ENCODE data around the gene MAU2.

MAU2 gene, protein sequence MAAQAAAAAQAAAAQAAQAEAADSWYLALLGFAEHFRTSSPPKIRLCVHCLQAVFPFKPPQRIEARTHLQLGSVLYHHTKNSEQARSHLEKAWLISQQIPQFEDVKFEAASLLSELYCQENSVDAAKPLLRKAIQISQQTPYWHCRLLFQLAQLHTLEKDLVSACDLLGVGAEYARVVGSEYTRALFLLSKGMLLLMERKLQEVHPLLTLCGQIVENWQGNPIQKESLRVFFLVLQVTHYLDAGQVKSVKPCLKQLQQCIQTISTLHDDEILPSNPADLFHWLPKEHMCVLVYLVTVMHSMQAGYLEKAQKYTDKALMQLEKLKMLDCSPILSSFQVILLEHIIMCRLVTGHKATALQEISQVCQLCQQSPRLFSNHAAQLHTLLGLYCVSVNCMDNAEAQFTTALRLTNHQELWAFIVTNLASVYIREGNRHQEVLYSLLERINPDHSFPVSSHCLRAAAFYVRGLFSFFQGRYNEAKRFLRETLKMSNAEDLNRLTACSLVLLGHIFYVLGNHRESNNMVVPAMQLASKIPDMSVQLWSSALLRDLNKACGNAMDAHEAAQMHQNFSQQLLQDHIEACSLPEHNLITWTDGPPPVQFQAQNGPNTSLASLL

DNA sequence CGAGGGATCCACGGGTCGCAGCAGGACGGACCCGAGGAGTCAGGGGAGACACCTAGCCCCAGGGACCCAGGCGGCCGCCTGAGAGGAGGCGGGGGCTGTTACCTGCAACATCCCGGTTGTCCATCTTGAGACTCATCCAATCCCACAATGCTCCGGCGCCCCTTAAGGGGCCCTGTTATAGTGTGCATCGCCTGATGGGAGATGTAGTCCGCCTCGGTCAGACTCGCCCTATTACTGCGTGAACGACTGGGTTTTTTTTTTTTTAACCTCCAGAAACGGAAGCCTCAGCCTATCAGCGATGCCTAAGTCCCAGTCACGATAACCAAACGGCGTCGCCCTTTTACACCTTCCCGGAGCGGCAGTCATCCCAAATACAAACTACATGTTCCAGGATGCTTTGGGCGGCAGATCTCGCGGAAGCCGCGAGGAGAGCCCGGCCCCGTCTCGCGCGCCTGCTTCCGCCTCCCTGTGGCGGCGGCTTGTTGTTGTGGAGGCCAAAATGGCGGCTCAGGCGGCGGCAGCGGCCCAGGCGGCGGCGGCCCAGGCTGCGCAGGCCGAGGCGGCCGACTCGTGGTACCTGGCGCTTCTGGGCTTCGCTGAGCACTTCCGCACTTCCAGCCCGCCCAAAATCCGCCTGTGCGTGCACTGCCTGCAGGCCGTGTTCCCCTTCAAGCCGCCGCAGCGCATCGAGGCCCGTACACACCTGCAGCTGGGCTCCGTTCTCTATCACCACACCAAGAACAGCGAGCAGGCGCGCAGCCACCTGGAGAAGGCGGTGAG, at the start of gene MAU2, which contains the start of gene SUGP1:
MAU2 (plus strand) TSS at position 469 of the 780 bp plus-strand sequence; CDS start at position 500, 31 bp downstream.
SUGP1 (minus strand) TSS at position 149 of the 780 bp plus-strand sequence; CDS start at position 136, 13 bp downstream.
- FAIRE-seq: peak; percentile 85
- DNase-seq (ENCODE audit: extremely low spot score, insufficient read length, low read depth): peak; percentile 92

DNA sequence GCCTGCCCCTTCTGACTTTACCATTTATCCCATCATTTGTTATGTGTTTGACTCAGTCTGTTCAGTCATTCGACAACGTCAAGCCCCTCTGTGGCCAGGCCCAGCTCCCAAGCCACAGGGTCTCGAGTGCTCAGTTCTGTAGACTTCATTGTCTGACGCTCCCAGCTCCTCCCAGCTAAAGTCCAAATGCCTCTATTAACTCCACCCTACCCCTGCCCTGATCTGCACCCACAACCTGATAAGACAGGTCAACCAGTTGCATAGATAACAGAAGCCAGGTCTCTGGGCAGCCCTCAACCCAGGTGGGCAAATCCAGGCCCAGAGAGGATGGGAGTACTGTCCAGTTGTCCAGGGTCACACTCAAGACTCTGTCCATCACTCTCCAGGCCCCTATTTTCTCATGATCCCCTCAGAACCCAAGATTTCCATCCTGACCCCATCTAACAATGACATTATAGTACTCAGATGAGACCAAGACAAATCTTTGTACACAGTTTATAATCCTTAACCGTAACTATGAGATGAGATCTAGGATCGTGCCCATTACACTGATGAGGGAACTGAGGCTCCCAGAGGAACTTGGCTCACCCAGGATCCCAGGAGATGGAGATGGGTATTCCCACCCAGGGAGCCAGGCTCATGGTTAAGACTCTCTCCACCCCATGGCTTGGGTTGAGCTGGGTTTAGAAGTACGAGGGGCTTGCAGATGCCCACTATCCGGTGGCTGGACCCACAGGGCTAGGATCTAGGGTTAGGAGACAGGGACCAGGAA, 48.6 kb upstream of the MAU2 start:
- DNase-seq (ENCODE audit: extremely low spot score, insufficient read length, low read depth): no peak
- FAIRE-seq: no peak

DNA sequence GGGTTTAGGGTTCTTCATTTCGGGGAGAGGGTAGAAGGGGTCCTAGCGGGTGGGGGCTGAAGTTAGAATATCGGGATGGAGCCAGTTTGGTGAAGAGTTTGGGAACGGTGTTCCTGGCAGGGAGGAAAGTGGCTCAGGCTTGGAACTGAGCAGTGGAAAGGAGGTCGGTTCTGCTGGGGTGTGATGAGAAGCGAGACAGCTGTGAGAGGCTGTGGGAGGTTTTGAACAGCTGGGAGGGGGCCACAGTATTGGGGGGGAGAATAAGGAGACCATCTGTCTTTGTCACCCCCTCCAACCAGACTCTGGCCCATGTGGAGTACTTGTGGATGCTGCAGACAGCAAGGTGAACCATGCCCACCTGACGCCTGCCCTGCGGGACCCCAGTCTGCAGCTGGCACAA, 46.5 kb upstream of the MAU2 start:
- FAIRE-seq (no peak), DNase-seq (ENCODE audit: extremely low spot score, insufficient read length, low read depth) (no peak)

DNA sequence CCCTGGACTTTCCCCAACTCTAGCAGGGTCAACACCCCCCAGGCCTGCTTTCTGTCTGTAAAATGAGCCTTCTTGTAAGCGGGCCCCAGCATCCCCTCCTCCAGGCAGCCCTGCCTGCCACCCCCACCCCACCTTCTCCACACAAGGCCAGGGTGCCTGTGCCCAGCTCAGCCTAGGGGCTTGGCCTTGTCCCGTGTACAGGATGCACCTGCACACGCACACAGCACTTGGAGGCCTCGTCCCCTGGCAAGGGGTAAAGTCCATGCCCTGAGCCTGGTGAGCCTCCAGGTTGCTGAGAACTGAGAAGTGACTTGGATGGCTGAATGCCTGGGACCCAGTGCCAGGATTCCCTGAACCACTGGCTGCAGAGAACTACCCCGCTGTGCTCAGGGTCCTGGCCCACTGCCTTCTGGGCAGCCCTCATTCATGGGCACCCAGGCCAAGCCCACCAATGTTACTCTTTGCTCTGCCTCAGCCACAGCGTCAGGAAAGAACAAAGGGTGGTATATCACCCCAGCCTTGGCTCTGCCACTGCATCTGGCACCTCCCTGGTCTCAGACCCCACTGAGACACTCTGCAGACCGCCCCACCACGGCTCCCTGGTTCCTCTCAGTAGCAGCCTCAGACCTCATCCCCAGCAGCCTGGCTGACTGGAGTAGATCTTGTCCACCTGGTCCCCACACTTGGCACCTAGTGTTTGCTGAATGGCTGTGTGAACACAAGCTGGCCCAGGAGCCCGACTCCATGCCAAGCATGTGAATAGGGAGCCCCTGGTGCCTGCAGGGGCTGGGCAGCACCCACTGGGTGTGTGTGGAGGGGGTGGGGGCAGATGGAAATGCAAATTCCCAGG, 45.7 kb upstream of the MAU2 start:
- FAIRE-seq: no peak

DNA sequence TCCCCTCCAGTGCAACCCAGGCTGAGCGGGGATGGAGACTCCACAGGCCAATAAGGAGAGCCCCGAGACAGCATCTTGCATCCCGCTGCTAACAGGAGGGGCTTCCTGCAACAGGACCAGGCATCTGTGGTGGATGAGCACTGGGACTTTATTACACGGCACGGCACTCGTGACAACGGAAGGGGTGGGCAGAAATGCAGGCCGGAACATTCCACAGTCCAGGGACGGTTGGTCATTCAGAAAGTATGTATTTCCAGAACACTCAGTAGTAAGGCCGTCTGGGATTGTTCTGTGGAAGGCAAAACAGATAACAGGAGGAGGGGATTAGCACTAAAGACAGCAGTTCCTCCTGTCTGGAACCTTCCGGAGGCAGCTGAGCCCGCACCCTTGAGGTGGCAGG, 44.2 kb upstream of the MAU2 start:
- DNase-seq (ENCODE audit: extremely low spot score, insufficient read length, low read depth) (no peak), FAIRE-seq (no peak)

More for the DNA sequence above, 45.7 kb upstream of the MAU2 start:
- DNase-seq (ENCODE audit: extremely low spot score, insufficient read length, low read depth): no peak

DNA sequence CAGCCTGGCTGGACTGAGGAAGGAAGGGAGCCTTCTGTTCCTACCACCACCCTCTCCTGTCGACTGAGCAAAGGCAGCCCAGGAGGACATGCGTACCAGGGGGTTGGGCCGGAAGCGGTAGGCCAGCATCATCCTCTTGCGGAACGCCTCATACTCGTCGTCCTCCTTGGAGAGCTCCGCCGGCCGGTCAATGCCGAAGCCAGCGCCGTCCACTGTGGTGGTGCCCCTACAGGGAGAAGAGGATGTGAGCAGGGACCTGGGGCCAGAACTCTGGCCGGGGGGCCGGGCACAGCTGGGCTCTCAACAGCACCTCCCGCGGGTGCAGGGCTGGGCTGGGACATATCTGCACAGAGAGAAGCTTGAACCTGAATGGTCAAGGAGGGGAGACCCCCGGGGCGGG, 43.8 kb upstream of the MAU2 start:
- no peak for FAIRE-seq
- DNase-seq (ENCODE audit: extremely low spot score, insufficient read length, low read depth): no peak

DNA sequence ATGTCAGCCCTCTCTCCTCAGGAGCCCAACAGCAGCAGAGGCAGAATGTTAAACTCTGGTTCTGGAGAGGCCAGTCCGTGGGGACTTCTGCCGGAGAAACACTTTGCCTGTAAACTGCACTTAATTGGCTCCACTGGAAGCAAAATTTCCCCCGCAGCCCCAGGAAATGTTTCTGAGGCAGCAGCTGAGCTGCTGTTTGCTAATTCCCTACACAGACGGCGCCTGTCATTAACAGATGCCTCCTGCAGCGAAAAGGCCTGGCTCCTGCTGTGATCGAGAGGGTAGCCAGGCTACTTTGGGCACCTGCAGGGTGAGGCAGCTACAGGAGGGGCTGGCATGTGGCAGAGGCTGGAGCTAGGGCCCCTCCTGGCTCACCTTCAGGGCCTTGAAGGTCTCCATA, 42.3 kb upstream of the MAU2 start:
- FAIRE-seq (no peak), DNase-seq (ENCODE audit: extremely low spot score, insufficient read length, low read depth) (no peak)

DNA sequence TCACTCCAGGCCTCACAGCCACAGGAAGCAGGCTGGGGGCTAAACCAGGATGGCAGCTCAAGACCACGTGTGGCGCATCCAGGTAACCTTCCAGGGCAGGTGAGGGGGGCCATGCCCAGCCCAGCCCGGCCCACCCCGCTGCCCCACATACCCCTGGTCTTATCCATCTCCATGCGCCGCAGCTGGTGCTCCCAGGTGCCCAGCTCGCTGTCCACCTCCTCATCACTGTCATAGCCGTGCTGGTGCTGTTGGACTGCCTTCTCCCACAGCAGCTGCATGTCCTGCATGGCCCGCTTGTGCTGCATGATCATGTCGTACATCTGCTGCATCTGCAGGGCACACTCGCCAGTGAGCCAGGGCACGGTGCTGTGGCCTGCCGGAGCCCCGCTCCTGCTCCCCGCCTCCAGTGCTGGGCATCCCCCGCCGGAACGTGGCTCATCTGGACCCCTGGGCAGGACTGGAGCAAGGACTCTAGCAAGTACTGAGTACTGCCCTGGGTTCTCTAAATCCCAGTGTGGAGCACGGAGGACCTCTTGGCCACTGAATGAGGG, 41.5 kb upstream of the MAU2 start:
- DNase-seq (ENCODE audit: extremely low spot score, insufficient read length, low read depth) (no peak), FAIRE-seq (no peak)

DNA sequence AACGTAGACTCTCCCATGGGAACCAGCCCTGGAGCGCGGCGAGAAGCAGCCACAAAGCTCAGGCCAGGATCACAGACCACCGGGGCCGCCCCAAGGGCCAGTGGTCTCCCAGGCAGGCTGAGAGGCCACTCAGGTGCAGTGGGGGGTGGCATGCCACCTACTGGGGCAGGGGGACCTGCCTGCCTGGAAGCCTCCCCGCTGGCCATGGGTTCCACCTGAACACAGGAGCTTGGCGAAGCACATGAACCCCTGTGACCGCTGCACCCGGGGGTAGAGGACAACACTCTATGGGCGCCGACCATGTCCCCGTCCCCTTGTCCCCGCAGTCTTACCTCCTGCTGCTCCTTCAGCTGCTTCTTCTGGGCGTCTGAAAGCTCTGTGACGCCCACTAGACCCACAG, 40.8 kb upstream of the MAU2 start:
- no peak for DNase-seq (ENCODE audit: extremely low spot score, insufficient read length, low read depth)
- no peak for FAIRE-seq

DNA sequence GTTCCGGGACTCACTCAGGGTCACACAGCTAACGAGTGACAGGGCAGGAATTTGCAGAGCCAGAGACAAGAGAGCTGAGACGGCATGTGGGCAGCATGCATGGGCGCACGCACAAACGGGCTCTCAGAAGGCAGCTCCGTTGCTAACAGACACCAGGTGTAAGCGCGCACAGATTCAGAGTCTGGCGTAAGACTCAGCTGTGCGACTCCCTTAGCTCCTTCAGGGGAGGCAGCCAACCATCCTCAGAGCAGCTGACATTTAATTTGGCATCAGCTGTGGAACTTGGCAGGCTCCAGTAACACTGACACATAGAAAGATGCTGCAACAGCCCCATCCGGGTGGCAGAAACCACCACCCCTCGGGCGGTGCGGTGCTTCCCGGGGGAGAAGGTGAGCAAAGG, 40.1 kb upstream of the MAU2 start:
- no peak for DNase-seq (ENCODE audit: extremely low spot score, insufficient read length, low read depth)

DNA sequence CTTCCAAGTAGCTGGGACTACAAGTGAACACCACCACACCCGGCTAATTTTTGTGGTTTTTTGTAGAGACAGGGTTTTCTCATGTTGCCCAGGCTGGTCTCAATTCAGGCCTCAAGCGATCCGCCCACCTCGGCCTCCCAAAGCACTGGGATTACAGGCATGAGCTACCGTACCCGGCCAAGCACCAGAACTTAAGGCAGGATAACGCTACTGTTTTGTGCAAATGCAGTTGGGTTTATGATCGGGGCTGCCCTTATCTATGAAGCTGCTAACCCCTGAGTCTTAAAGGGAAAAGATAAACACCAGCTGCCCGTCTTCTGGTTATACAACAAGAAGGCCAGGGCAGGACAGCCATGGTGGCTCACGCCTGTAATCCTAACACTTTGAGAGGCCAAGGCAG, 34.9 kb upstream of the MAU2 start:
- DNase-seq (ENCODE audit: extremely low spot score, insufficient read length, low read depth): no peak
- no peak for FAIRE-seq

More for the DNA sequence above, 40.1 kb upstream of the MAU2 start:
- no peak for FAIRE-seq

DNA sequence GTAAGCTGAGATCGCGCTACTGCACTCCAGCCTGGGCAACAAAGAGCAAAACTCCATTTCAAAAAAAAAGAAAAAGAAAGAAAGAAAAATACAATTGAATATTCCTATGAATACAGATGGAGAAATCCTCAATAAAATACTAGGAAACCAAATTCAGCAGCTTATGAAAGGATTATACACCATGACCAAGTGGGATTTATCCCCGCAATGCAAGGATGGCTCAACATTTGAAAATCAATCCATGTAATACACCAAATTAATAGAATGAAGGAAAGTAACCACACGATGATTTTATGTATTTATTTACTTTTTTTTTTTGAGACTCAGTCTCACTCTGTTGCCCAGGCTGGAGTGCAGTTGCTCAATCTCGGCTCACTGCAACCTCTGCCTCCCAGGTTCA, 28.0 kb upstream of the MAU2 start:
- DNase-seq (ENCODE audit: extremely low spot score, insufficient read length, low read depth) (no peak), FAIRE-seq (no peak)

DNA sequence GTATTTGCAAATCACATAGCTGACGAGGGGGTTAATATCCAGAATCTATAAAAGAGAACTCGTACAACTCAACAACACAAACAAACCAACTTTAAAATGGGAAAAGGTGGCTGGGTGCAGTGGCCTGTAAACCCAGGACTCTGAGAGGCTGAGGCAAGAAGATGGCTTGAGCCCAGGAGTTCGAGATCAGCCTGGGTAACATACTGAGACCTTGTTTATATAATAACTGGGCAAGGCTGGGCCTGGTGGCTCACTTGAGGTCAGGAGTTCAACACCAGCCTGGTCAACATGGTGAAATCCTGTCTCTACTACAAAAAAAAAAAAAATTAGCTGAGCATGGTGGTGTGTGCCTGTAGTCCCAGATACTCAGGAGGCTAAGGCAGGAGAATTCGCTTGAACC, 25.7 kb upstream of the MAU2 start:
- DNase-seq (ENCODE audit: extremely low spot score, insufficient read length, low read depth) (no peak), FAIRE-seq (no peak)

DNA sequence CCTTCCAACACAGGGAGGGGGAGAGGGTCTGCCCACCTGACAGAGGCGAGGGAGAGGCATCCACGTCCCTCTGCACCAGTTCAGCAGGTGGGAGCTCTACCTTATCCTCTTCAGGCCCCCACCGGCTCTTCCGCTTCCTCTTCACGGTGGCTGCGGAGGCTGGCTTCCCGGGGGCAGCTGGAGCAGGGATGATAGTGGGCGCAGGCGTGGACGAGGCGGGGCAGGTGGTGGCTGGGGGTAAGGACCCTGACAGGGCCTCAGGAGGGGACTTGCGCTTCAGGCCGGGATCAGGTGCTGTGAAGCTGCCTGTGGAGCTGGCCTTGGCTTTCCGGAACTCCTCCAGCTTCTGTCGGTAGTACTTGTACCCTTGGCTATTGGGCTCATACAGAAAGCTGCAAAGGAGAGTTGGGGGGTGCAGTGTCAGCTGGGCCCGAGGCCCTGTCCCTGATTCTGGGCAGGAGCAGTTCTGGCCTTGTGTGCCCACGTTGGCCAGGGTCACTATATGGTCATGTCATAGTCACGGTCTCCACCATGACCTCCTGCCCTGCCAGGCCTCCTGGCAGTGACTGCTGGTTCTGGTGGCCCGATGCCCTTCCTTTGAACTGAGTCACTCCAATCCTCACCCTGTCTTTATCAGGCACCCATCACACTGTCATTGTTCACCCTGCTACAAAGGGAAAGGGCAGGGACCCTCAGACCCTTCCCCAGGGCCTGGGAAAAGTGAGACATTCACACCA, 23.5 kb upstream of the MAU2 start:
- DNase-seq (ENCODE audit: extremely low spot score, insufficient read length, low read depth): no peak
- FAIRE-seq: no peak

DNA sequence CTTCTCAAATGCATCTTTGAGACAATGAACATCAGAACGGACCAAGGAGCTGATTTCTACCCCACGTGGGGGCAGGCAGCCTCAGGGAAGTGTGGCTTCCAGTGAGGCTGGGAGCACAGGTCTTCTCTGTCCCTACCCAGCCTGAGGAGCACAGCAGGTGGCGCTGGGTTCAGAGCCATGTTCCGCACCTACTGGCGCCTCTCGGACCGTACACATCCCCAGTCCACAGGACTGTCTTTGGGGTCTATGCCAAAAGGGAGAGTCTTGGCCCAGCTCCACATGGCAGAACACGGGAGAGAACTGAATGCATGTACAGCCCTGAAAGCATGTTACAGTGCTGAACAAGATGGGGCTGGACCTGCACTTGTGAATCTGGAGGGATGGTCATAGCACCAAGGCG, 22.9 kb upstream of the MAU2 start:
- DNase-seq (ENCODE audit: extremely low spot score, insufficient read length, low read depth) (no peak), FAIRE-seq (no peak)

DNA sequence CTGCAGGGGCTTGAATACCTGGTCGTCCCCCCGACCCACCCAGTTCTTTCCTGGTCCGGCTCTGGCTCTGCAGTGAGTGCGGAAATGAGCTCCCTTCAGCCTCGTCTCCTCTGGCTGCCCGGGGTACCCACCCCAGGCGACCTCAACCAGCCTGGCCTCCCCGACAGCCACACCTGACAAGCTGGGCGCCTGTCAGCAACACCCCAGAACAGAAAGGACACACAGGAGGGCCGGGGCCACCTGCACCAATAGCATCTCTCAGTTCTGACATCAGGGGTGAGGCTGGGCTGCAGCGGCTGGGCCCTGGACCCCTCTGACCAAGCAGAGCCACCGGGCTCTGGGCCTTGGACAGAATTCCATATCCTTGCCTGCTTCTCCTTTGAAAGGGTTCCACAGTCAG, 20.0 kb upstream of the MAU2 start:
- FAIRE-seq (no peak), DNase-seq (ENCODE audit: extremely low spot score, insufficient read length, low read depth) (no peak)

DNA sequence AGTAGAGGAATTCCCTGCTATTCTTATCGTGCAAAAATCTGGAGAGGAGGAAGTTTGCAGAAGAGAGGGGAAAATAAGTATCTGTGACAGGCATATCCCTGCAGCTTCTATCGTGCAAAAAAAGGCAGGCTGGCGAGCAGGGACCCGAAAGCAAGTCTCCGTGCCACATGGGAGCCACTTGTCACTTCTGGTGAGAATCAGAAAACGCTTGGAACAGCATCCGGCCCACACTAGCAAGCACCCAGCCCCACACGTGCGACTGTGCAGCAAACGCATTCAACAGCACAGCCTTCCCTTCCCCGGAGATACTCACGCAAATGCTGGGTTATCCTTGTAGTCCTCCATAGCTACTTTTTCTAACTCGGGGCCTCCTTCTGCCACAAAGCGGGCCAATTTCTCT, 17.2 kb upstream of the MAU2 start:
- FAIRE-seq: no peak
- no peak for DNase-seq (ENCODE audit: extremely low spot score, insufficient read length, low read depth)

DNA sequence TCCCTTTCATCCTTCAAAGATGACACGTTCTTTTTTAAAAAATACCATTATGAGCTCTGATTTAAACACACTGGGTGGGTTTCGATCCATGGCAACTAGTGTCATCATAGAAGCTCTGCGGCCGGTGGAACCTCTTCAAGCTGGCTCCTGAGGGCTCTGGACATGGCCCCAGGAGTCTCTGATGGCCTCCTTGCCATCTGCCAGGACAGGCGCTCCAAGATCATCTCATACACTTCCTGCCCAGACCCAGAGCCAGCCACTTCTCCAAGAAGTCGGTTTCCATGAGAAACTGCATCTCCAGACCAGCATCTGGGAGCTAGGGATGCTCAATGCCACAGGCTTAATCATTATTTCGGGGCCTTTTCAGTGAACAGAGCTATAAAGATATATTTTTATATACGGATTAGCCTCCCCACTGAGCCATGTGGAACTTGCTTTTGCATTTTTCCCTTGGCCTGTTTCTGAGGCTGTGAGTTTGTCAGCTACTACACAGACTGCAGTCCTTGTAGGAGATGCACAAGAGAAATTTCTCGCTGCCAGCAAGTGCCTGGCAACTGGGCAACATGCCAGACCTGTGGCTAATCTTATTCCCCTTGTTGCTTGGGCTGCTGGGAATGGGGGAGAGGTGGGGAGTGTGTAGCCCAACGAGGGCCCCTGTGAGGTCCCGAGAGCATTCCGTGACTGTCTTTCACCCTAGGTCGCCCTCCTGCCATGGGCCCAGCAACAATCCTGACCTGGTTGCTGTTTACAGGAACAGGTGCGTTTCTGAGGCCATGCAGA, 16.3 kb upstream of the MAU2 start:
- FAIRE-seq: no peak

More for the DNA sequence above, 16.3 kb upstream of the MAU2 start:
- DNase-seq (ENCODE audit: extremely low spot score, insufficient read length, low read depth): no peak

Data from GM18507 (cell line).